HG03045 (cell line): Measurements from ENCODE around the gene EPHA10.

Experiments used
- ATAC-seq: cut with Tn5 transposase; IDR thresholded peaks from one replicate; pipeline ENCODE4 v1.9.1; 2021; ENCODE audit warnings: mild to moderate bottlenecking, moderate library complexity; ENCODE audit not compliant: unreplicated experiment

The EPHA10 gene

DNA sequence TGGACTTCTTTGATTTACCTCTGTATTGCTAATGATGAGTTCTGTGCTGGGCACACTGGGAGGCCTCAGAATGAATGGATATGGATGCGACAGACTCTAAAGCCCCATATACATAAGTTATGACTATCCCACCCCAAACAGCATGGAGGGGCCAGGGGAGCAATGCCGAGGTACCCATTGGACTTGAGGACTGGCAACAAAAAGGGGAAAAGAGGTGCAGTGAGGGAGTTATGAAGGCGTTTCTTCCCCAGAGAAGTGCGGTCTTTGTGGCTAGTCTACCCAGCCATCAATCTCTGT, 87.8 kb downstream of the EPHA10 start:
- no peak for ATAC-seq

DNA sequence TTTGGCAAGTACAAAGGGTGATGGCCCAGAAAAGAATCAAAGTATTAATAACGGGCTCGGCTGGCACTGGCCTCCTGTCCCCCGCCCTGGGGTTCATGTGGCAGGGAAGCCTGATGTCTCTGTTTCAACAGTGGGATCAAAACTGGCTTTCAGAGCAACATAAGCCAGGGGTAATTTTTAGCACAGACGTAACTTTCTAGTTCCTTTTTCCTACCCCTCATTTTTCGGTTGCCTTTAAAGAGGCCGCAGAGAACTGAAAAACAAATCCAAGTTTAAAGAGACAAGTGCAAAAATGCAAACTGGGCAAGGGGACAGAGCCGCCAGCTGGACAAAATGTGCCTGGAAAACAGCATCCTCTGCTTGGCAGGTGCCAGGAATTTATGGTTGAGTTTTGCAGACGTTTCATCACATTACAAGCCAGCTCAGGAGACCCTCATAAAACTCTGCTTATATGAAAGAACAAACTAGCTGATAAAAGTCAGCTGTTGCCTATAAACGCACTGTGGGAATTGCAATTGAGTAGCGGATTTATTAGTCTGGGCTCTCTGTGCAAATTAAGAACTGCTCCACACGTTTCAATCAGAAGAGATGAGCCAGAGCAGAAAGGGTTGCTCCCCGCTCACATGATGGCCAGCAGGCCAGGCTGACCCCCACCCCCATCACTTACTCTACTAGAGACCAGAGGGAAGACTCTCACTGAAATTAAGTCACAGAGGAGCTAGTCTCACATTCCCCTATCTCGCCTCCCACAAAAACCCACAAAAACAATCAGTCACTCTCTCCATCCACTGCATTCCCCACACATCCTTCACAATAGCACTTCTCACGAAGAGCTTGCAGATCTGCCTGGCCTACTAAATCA, 88.4 kb downstream of the EPHA10 start:
- peak; percentile 55 for ATAC-seq

- no peak for ATAC-seq
These were observed 91.0 kb downstream of the EPHA10 start for GRCh38 chr1:37673920-37674319.

- ATAC-seq = no peak
These were observed 92.6 kb downstream of the EPHA10 start for GRCh38 chr1:37672136-37672870.

GRCh38 chr1:37671261-37671660, 93.7 kb downstream of the EPHA10 start:
- ATAC-seq = no peak

DNA sequence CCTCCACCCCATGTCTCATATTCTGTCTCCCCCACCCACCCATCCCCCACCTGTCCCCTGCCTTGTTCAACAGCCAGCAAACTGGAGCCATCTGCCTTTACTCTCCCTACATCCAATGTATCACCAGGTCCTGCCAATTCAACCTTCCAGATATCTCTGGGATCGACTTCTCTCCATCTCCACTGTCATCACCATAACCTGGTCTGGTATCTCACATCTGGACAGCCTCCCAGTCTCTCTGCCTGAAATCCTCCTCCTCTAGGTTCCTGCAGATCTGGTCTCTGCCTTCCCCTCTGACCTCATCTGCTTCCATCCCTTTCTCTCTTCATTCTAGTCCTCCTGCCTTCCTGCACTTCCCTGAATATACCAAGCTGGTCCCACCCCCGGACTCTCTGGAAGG, 94.8 kb downstream of the EPHA10 start:
- ATAC-seq = no peak

DNA sequence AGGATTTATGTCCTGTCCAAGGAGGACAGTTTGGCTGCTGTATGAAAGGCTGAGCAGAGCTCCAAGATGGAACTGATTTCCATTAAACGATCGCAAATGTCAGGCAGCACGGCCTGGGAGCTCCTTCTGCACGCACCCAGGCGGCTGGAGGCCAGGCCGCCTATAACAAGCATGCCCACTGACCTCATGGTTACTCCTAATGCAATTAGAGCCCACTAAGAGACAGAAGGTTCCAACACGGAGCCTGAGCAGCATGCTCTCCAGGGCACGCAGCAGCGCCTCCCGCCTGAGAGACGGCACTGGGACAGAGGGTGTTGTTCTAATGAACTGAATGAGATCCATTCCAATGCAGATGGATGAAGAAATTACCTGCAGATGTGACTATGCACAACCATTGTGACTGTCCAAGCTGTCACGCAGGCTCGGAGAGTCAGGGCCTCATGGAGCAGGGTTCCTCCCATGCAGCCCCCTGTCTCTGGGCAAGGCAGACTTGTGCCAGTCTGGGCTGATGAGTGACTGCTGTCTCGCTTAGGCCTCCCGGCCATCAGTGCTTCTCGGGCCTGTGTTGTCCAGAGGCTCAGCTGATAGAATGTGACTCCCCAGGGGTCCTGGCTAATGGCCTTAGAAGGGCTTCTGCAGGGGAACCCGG, 97.8 kb downstream of the EPHA10 start:
- ATAC-seq = no peak

- no peak for ATAC-seq
These were observed 98.6 kb downstream of the EPHA10 start for GRCh38 chr1:37666241-37666867.
